Measurements from ENCODE around the gene ZNF629. TPM values are rescaled to one million over a fixed set of nuclear protein-coding genes. Genes with fewer than 3 reads are reported as not detected.

Gene ZNF629
- total and polyA plus RNA-seq, 5 experiments from 2014 or later = 0.17 to 10.0 (median 2.5) TPM

- POLR2A ChIA-PET = interaction anchor here (1.8 kb wide), 1 partner anchor 21 kb away, joined by 6 read pairs; no protein-coding TSS in a partner anchor
- ATAC-seq (no peak), DNase-seq (peak in 1 of 10 donors; percentile 37)
- Mint-ChIP-seq H3K4me3 (no peak overlapping the region), H3K4me1 (peaks cover 12 to 31% (median 21%) of the 10 kb centered on the region in 4 donors), H3K9me3 (no peaks in the 10 kb centered on the region), H3K27me3 (peaks cover 0 to 3% (median 0%) of the 10 kb centered on the region in 5 donors), H3K27ac (no peak overlapping the region), H3K36me3 (peaks cover 0 to 3% (median 2%) of the 10 kb centered on the region in 3 donors)
These were observed 2.8 kb downstream of the ZNF629 start for GRCh38 chr16:30784215-30784614.

- no peak overlapping the region for H3K27ac Mint-ChIP-seq
- POLR2A ChIA-PET = interaction anchor here (0.6 to 1.8 kb wide), 3 partner anchors 22 to 397 kb away, joined by 3 to 6 read pairs (median 3); partner anchors contain the start of gene FUS
- H3K9me3 Mint-ChIP-seq = no peaks in the 10 kb centered on the region
- peaks cover 12 to 31% (median 21%) of the 10 kb centered on the region in 4 donors for H3K4me1 Mint-ChIP-seq
- ATAC-seq (no peak), DNase-seq (peak in 1 of 10 donors; percentile 40)
- H3K27me3 Mint-ChIP-seq = peaks cover 0 to 3% (median 0%) of the 10 kb centered on the region in 5 donors
- H3K36me3 Mint-ChIP-seq = peaks cover 0 to 3% (median 2%) of the 10 kb centered on the region in 3 donors
- no peak overlapping the region for H3K4me3 Mint-ChIP-seq
These were observed 3.5 kb downstream of the ZNF629 start for GRCh38 chr16:30783280-30784109.

- no peaks in the 10 kb centered on the region for H3K27me3 Mint-ChIP-seq
- no peak overlapping the region for H3K27ac Mint-ChIP-seq
- ATAC-seq (no peak), DNase-seq (peak in 1 of 10 donors; percentile 60)
- POLR2A ChIA-PET = interaction anchor here (0.6 kb wide), 1 partner anchor 25 kb away, joined by 3 read pairs; no protein-coding TSS in a partner anchor
- peaks cover 12 to 27% (median 17%) of the 10 kb centered on the region in 4 donors for H3K4me1 Mint-ChIP-seq
- H3K9me3 Mint-ChIP-seq = no peaks in the 10 kb centered on the region
- H3K4me3 Mint-ChIP-seq = no peak overlapping the region
- H3K36me3 Mint-ChIP-seq = peaks cover 0 to 3% (median 2%) of the 10 kb centered on the region in 3 donors
These were observed 4.3 kb downstream of the ZNF629 start for GRCh38 chr16:30782486-30783279.

GRCh38 chr16:30780549-30780948, 6.5 kb downstream of the ZNF629 start:
- POLR2A ChIA-PET = no interaction called here
- no peak for ATAC-seq
- no peak overlapping the region for H3K27ac Mint-ChIP-seq
- peaks cover 11 to 21% (median 15%) of the 10 kb centered on the region in 4 donors for H3K4me1 Mint-ChIP-seq
- peaks cover 0 to 3% (median 2%) of the 10 kb centered on the region in 3 donors for H3K36me3 Mint-ChIP-seq
- H3K9me3 Mint-ChIP-seq = no peaks in the 10 kb centered on the region
- peak in 1 of 10 donors; percentile 18 for DNase-seq
- H3K4me3 Mint-ChIP-seq = no peak overlapping the region
- H3K27me3 Mint-ChIP-seq = peaks cover 0 to 5% (median 2%) of the 10 kb centered on the region in 5 donors

GRCh38 chr16:30780021-30780420, 7.0 kb downstream of the ZNF629 start:
- peaks cover 12 to 16% (median 15%) of the 10 kb centered on the region in 4 donors for H3K4me1 Mint-ChIP-seq
- ATAC-seq (no peak), DNase-seq (no peak)
- H3K9me3 Mint-ChIP-seq = no peaks in the 10 kb centered on the region
- H3K27ac Mint-ChIP-seq = peak overlapping the region in 2 of 10 donors; percentile 15 to 52
- no peak overlapping the region for H3K4me3 Mint-ChIP-seq
- POLR2A ChIA-PET = no interaction called here
- H3K36me3 Mint-ChIP-seq = peaks cover 0 to 3% (median 2%) of the 10 kb centered on the region in 3 donors
- H3K27me3 Mint-ChIP-seq = peaks cover 0 to 5% (median 2%) of the 10 kb centered on the region in 5 donors

- H3K4me3 Mint-ChIP-seq = no peak overlapping the region
- peaks cover 0 to 4% (median 2%) of the 10 kb centered on the region in 3 donors for H3K36me3 Mint-ChIP-seq
- ATAC-seq (no peak), DNase-seq (no peak)
- no peaks in the 10 kb centered on the region for H3K9me3 Mint-ChIP-seq
- H3K27me3 Mint-ChIP-seq = peaks cover 0 to 5% (median 2%) of the 10 kb centered on the region in 5 donors
- peaks cover 10 to 18% (median 14%) of the 10 kb centered on the region in 4 donors for H3K4me1 Mint-ChIP-seq
- peak overlapping the region in 1 of 10 donors; percentile 52 for H3K27ac Mint-ChIP-seq
- POLR2A ChIA-PET = no interaction called here
These were observed 7.4 kb downstream of the ZNF629 start for GRCh38 chr16:30779596-30779995.

- POLR2A ChIA-PET = interaction anchor here (1.0 kb wide), 1 partner anchor 9 kb away, joined by 3 read pairs; the partner anchor contains the start of gene ZNF629
- Mint-ChIP-seq H3K9me3 (no peaks in the 10 kb centered on the region), H3K36me3 (peaks cover 0 to 9% (median 2%) of the 10 kb centered on the region in 3 donors), H3K27me3 (peaks cover 0 to 5% (median 2%) of the 10 kb centered on the region in 5 donors), H3K4me3 (peak overlapping the region in 1 of 10 donors; percentile 10), H3K4me1 (peaks cover 11 to 21% (median 15%) of the 10 kb centered on the region in 4 donors), H3K27ac (peak overlapping the region in 3 of 10 donors; percentile 25 to 41 (median 34))
- ATAC-seq (no peak), DNase-seq (no peak)
These were observed 8.3 kb downstream of the ZNF629 start for GRCh38 chr16:30778549-30779244.

- ATAC-seq = no peak
- peaks cover 0 to 14% (median 0%) of the 10 kb centered on the region in 3 donors for H3K36me3 Mint-ChIP-seq
- H3K4me1 Mint-ChIP-seq = peaks cover 17 to 26% (median 20%) of the 10 kb centered on the region in 4 donors
- H3K9me3 Mint-ChIP-seq = no peaks in the 10 kb centered on the region
- POLR2A ChIA-PET = interaction anchor here (0.6 to 1.3 kb wide), 3 partner anchors 10 to 14 kb away, joined by 3 to 5 read pairs (median 5); partner anchors contain the start of gene ZNF629
- H3K27me3 Mint-ChIP-seq = peaks cover 0 to 5% (median 2%) of the 10 kb centered on the region in 5 donors
- H3K27ac Mint-ChIP-seq = peak overlapping the region in 1 of 10 donors; percentile 88
- H3K4me3 Mint-ChIP-seq = peak overlapping the region in 9 of 10 donors; percentile 72 to 96 (median 84)
- no peak for DNase-seq
These were observed 9.3 kb downstream of the ZNF629 start for GRCh38 chr16:30777591-30778297.

GRCh38 chr16:30775392-30776188, 11.4 kb downstream of the ZNF629 start:
- H3K9me3 Mint-ChIP-seq = no peaks in the 10 kb centered on the region
- ATAC-seq (peak; percentile 85 to 86), DNase-seq (peak; percentile 26 to 72 (median 50))
- POLR2A ChIA-PET = interaction anchor here (0.5 to 1.4 kb wide), 6 partner anchors 13 to 724 kb away, joined by 3 to 8 read pairs (median 4); partner anchors contain the start of gene PHKG2
- H3K4me1 Mint-ChIP-seq = peaks cover 23 to 32% (median 28%) of the 10 kb centered on the region in 4 donors
- H3K27ac Mint-ChIP-seq = peak overlapping the region in 9 of 10 donors; percentile 16 to 90 (median 69)
- H3K36me3 Mint-ChIP-seq = peaks cover 0 to 36% (median under 1%) of the 10 kb centered on the region in 3 donors
- H3K27me3 Mint-ChIP-seq = peaks cover 0 to 5% (median 2%) of the 10 kb centered on the region in 5 donors
- H3K4me3 Mint-ChIP-seq = peak overlapping the region; percentile 84 to 96 (median 92)

GRCh38 chr16:30775131-30775391, 11.9 kb downstream of the ZNF629 start:
- Mint-ChIP-seq H3K4me1 (peaks cover 23 to 32% (median 28%) of the 10 kb centered on the region in 4 donors), H3K36me3 (peaks cover 0 to 41% (median 4%) of the 10 kb centered on the region in 3 donors), H3K27ac (peak overlapping the region in 8 of 10 donors; percentile 16 to 90 (median 71)), H3K9me3 (no peaks in the 10 kb centered on the region), H3K4me3 (peak overlapping the region; percentile 84 to 96 (median 92)), H3K27me3 (peaks cover 0 to 5% (median 2%) of the 10 kb centered on the region in 5 donors)
- ATAC-seq = no peak
- no peak for DNase-seq
- POLR2A ChIA-PET = interaction anchor here (0.5 to 1.5 kb wide), 8 partner anchors 12 to 723 kb away, joined by 3 to 8 read pairs (median 4); partner anchors contain the start of genes PHKG2 and RNF40

Data from naive thymus-derived CD8-positive, alpha-beta T cell (primary cell).